SK-N-MC (cell line): Measurements from ENCODE around the gene GREM1.
A peak's percentile ranks its signal among the peaks of the same experiment; 100 is the strongest.

Experiments used
- DNase-seq: peaks from one replicate; pipeline ENCODE4 v3.0.0-alpha.2; 2011; ENCODE audit warnings: low read depth, low spot score
- H3K27ac ChIP-seq: fragments of 200-600 bp; sonication (generic); 2 replicates; pipeline ENCODE4 v1.5.1; 2016; ENCODE audit warnings: mixed run types
- H3K36me3 ChIP-seq: fragments of 200-600 bp; sonication (generic); 2 replicates; pipeline ENCODE4 v1.6.1; 2017; ENCODE audit warnings: antibody characterized with exemption, low read length, mixed read lengths; ENCODE audit not compliant: insufficient read depth
- H3K4me3 ChIP-seq: fragments of 200-600 bp; sonication (generic); 2 replicates; pipeline ENCODE4 v1.5.1; 2016
- H3K9ac ChIP-seq: fragments of 200-600 bp; sonication (generic); 2 replicates; pipeline ENCODE4 v1.8.0; 2017; ENCODE audit warnings: mixed run types, mixed read lengths; ENCODE audit not compliant: insufficient read length
- H3K9me3 ChIP-seq: fragments of 200-600 bp; sonication (generic); 2 replicates; pipeline ENCODE4 v1.6.1; 2017; ENCODE audit warnings: low read depth, mild to moderate bottlenecking, antibody characterized with exemption, low read length, moderate library complexity, mixed read lengths
- EZH2 ChIP-seq: fragments of 200-600 bp; sonication (generic); IDR thresholded peaks from one replicate; pipeline ENCODE4 v1.6.1; 2017; ENCODE audit warnings: antibody characterized with exemption
- FOXP2 ChIP-seq: optimal IDR thresholded peaks from 2 replicates; pipeline ENCODE3; 2011; ENCODE audit warnings: mild to moderate bottlenecking, moderate library complexity; ENCODE audit not compliant: insufficient read depth; ENCODE audit errors: extremely low read length, control extremely low read depth
- POLR2AphosphoS5 ChIP-seq: IDR thresholded peaks from 2 replicates; pipeline ENCODE4 v1.6.1; 2012; ENCODE audit warnings: mild to moderate bottlenecking, low read depth, low read length, borderline replicate concordance

The GREM1 gene

GRCh38 chr15:32705446-32705845 is 12.4 kb upstream of the GREM1 start:
- no peak overlapping the region for H3K9ac ChIP-seq
- no peak overlapping the region for H3K27ac ChIP-seq
- DNase-seq, result no peak
- H3K9me3 ChIP-seq, result no peaks in the 10 kb centered on the region
- TF ChIP-seq EZH2, result no peak
- H3K4me3 ChIP-seq, result no peak overlapping the region
- H3K36me3 ChIP-seq, result no peaks in the 10 kb centered on the region

- no peaks in the 10 kb centered on the region for H3K36me3 ChIP-seq
- H3K27ac ChIP-seq, result no peak overlapping the region
- TF ChIP-seq POLR2AphosphoS5, result no peak
- no peak for TF ChIP-seq EZH2
- no peak for TF ChIP-seq FOXP2
- no peak overlapping the region for H3K9ac ChIP-seq
- no peak overlapping the region for H3K4me3 ChIP-seq
- DNase-seq, result no peak
- H3K9me3 ChIP-seq, result no peaks in the 10 kb centered on the region
These were observed 11.1 kb upstream of the GREM1 start for GRCh38 chr15:32706704-32707103.

GRCh38 chr15:32707436-32707835 is 10.4 kb upstream of the GREM1 start:
- no peak for DNase-seq
- H3K9me3 ChIP-seq, result no peaks in the 10 kb centered on the region
- no peak overlapping the region for H3K27ac ChIP-seq
- no peak overlapping the region for H3K4me3 ChIP-seq
- TF ChIP-seq EZH2 (no peak), POLR2AphosphoS5 (no peak), FOXP2 (no peak)
- no peaks in the 10 kb centered on the region for H3K36me3 ChIP-seq
- no peak overlapping the region for H3K9ac ChIP-seq

- no peaks in the 10 kb centered on the region for H3K9me3 ChIP-seq
- no peak overlapping the region for H3K27ac ChIP-seq
- no peak overlapping the region for H3K9ac ChIP-seq
- no peak for DNase-seq
- H3K4me3 ChIP-seq, result no peak overlapping the region
- no peaks in the 10 kb centered on the region for H3K36me3 ChIP-seq
- no peak for TF ChIP-seq POLR2AphosphoS5
- TF ChIP-seq EZH2, result no peak
- no peak for TF ChIP-seq FOXP2
These were observed 8.3 kb upstream of the GREM1 start for GRCh38 chr15:32709295-32710033.

- DNase-seq, result no peak
- TF ChIP-seq EZH2 (no peak), POLR2AphosphoS5 (no peak), FOXP2 (no peak)
- Histone ChIP-seq H3K9ac (no peak overlapping the region), H3K27ac (no peak overlapping the region), H3K4me3 (no peak overlapping the region), H3K9me3 (no peaks in the 10 kb centered on the region), H3K36me3 (no peaks in the 10 kb centered on the region)
These were observed 2.5 kb upstream of the GREM1 start for GRCh38 chr15:32715276-32715675.

GRCh38 chr15:32716216-32716914 is 1.4 kb upstream of the GREM1 start:
- Histone ChIP-seq H3K9ac (no peak overlapping the region), H3K36me3 (no peaks in the 10 kb centered on the region), H3K9me3 (no peaks in the 10 kb centered on the region), H3K27ac (no peak overlapping the region), H3K4me3 (no peak overlapping the region)
- no peak for DNase-seq
- TF ChIP-seq POLR2AphosphoS5, result no peak
- TF ChIP-seq EZH2, result no peak
- no peak for TF ChIP-seq FOXP2

GRCh38 chr15:32716915-32717425 is 834 bp upstream of the GREM1 start:
- Histone ChIP-seq H3K9ac (no peak overlapping the region), H3K4me3 (no peak overlapping the region; the same call in 1 of the 2 replicates), H3K36me3 (no peaks in the 10 kb centered on the region), H3K27ac (no peak overlapping the region), H3K9me3 (no peaks in the 10 kb centered on the region)
- TF ChIP-seq POLR2AphosphoS5, result no peak
- no peak for TF ChIP-seq FOXP2
- peak; percentile 85 for TF ChIP-seq EZH2
- DNase-seq, result no peak

GRCh38 chr15:32718227-32718820 is 520 bp downstream of the GREM1 start:
- DNase-seq, result no peak
- no peak overlapping the region for H3K4me3 ChIP-seq
- TF ChIP-seq FOXP2 (no peak), EZH2 (no peak), POLR2AphosphoS5 (no peak)

More at GRCh38 chr15:32718227-32718820, 520 bp downstream of the GREM1 start:
- no peaks in the 10 kb centered on the region for H3K9me3 ChIP-seq
- H3K9ac ChIP-seq, result no peak overlapping the region
- no peaks in the 10 kb centered on the region for H3K36me3 ChIP-seq
- H3K27ac ChIP-seq, result no peak overlapping the region
